LNCaP clone FGC (cell line): ENCODE data around the gene VAMP2.

Source experiments
- DNase-seq: peaks from one replicate; pipeline ENCODE4 v3.0.0-alpha.2; 2011; ENCODE audit warnings: low read depth
- H3K4me3 ChIP-seq: 2 replicates; pipeline ENCODE4 v1.5.1; 2011; ENCODE audit warnings: mild to moderate bottlenecking, low read depth, low read length, control low read depth
- TF ChIP-seq, protein P1 (sequence below): IDR thresholded peaks from 2 replicates; pipeline ENCODE4 v1.5.1; 2012; ENCODE audit warnings: mild to moderate bottlenecking; ENCODE audit not compliant: control insufficient read depth, insufficient read depth; ENCODE audit errors: extremely low read depth

Gene VAMP2

DNA sequence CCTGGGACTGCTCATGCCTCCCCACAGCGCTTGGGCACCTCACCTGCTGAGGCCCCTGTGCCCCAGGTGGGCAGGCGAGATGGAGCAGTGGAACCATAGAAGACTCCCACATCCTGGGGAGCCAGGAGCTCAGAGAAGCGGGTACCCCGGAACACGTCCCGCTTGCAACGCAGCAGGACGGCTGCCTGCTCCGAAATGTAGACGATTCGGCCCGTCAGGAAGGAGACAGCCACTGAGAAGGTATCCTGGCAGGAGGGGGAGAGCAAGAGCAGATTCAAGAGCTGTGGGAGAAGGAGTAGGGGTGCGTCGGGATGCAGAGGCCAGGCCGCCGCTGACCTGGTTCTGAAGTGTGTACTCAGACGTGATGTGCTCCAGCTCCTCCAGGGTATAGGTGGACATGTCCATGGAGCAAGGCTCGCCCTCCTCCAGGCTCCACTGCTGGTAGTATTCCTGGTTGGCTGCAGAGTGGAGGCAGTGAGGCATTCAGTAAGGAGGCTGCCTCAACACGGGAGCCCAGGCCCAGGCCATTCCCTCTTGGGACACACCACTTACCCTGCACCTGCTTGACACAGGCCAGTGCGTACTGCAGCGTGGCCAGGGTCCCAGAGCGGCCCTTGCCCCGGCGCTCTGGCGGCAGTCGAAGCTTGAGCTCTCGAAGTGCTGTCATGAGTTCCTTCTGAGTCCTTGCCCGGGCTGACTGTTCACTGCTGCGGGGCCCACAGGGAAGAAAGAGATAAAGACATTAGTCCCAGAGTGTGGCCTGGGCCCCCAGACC, 13.1 kb downstream of the VAMP2 start:
- TF ChIP-seq, protein P1, sequence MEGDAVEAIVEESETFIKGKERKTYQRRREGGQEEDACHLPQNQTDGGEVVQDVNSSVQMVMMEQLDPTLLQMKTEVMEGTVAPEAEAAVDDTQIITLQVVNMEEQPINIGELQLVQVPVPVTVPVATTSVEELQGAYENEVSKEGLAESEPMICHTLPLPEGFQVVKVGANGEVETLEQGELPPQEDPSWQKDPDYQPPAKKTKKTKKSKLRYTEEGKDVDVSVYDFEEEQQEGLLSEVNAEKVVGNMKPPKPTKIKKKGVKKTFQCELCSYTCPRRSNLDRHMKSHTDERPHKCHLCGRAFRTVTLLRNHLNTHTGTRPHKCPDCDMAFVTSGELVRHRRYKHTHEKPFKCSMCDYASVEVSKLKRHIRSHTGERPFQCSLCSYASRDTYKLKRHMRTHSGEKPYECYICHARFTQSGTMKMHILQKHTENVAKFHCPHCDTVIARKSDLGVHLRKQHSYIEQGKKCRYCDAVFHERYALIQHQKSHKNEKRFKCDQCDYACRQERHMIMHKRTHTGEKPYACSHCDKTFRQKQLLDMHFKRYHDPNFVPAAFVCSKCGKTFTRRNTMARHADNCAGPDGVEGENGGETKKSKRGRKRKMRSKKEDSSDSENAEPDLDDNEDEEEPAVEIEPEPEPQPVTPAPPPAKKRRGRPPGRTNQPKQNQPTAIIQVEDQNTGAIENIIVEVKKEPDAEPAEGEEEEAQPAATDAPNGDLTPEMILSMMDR = no peak
- no peak overlapping the region for H3K4me3 ChIP-seq
- no peak for DNase-seq

DNA sequence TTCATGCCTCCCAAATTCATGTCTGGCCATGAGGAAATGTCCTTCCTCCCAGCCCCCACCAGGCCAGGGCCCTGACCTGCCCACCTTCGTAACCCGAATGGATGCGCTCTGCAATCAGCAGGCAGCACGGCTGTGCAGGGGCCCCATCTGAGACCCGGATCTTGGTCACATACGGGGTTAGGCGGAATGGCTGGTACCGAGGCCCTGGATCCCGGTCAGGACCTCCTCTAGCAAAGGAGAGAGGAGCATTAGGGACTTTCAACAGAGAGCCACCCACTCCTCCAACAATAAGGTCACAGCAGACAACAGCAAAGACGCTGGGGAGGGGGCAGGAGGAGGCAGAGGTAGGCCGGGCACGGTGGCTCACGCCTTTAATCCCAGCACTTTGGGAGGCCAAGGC, 14.2 kb downstream of the VAMP2 start:
- DNase-seq = no peak
- H3K4me3 ChIP-seq = no peak overlapping the region
- TF ChIP-seq, protein P1 = no peak

DNA sequence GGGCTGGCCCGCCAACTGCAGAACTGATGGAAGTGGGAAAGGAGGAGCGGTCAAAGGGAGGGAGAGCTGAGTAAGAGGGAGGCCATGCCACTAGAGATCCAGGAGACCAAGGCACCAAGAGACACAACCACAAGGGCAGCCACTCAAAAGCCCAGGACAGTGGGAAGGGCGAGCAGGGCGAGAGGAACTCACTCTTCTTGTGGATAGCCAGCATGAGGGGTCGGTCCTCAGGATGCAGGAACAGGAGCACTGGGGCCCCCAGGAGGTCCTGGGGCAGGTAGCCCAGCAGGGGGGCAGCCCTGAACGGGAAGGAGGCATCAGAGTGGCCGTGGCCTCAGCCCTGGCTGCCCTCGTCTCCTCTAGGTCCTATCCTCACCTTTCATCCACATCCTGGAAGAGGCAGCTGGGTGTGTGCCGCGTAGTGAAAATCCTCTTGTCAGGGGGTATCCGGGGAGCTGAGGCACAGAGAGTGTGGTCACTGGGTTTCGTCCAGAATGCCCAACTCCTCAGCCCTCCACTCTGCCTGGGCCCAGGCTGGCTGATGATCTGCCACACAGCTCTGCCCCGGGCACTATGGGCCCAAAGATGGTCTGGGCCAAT, 14.8 kb downstream of the VAMP2 start:
- TF ChIP-seq, protein P1 = no peak

DNA sequence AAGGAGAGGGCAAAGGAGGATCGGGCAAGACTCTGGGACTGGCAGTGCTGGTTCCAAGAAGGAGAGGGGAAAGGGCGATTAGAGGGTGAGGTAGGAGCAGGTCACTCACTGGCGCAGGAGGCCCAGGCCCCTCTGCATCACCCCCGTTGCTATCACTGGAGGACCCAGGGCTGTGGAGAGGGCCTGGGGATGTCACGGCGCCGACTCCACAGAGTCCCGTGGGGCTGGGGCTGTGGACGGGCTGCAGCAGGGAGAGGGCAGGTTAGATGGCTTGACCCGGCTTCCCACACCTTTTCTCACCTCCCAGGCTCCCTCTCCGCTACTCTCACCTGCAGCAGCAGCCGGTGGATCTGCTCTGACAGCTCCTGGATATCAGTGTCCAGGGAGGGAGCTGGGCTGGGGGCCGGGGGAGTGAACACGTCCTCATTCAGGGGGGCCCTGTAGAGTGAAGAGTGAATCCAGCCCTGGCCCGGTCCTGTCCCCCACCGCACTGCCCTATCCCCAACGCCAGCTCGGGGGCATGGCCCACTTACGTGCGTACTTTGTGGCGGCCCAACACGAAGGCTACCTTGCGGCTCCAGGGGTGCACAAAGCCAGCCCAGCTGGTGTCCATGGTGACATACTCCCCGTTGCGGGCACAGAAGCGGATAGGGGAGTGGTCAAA, 15.5 kb downstream of the VAMP2 start:
- TF ChIP-seq, protein P1 = no peak

More for the DNA sequence above, 14.8 kb downstream of the VAMP2 start:
- no peak overlapping the region for H3K4me3 ChIP-seq
- DNase-seq = no peak

DNA sequence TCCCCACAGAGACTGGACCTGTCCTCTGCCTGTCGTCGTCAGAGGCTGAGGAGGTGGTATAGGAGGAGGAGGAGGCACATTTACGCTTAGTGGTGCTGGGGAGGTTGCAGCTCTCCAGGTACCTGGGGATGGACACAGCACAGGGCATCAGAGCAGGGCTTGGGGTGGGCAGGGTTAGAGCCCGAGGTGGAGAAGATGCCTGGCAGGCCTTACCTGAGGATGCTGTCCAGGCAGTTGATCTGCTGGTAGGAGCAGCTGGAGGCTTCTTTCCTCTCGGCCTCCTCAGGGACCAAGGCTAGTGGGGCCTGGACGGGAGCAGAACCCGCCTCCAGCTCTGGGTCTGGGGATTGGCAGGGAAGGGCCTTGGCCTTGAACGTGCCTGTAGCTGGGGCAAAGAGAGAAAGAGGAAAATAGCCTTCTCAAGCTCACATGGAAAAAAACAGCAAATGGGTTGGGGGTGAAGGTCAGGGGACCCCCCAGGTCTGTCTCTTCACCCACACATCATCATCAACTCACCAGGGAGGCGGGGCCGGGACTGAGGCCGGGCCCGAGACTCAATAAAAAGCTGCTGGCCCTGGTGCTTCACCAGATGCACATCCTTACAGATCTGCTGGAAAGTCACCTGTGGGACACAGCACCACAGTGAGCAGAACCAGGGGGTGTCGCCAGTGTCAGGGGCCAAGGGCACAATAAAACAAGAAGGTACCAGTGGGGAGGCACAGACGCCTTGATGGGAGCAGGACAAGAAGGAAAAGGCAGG, 16.2 kb downstream of the VAMP2 start:
- H3K4me3 ChIP-seq = no peak overlapping the region
- TF ChIP-seq, protein P1 = no peak
- DNase-seq = no peak

More for the DNA sequence above, 15.5 kb downstream of the VAMP2 start:
- no peak overlapping the region for H3K4me3 ChIP-seq
- no peak for DNase-seq

DNA sequence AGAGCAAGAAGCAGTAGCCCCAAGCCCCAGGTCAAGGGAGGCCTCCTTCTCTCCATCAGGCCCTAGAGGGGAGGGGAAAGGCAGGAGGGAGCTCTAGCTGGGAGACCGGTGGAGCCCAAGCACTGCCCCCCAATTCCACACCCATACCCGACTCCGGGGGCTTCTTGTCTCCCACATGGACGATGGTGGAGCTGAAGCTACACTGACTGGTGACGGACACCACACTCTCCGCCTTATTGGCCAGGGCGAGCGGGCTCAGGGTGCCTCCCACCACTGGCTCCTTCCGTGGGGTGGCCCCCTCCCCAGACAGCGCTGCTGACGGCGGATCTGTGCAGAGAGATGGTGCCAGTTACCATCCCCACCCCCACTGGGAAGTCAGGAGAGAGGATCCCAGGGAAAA, 16.9 kb downstream of the VAMP2 start:
- TF ChIP-seq, protein P1 = no peak
- no peak overlapping the region for H3K4me3 ChIP-seq
- no peak for DNase-seq
